Calu3 (cell line): ENCODE results near the gene GPER1. TPM values are rescaled to one million over a fixed set of nuclear protein-coding genes. Genes with fewer than 3 reads are reported as not detected.

Experiments used
- BruUV-seq: library from RNA; stranded (reverse); fragments of 400-500 nt; replicated peaks from 2 replicates; lab custom pipeline; 2021; lab: Mats Ljungman, UMichigan
- CTCF ChIA-PET: fragments of 300-600 bp; sonication (Branson Sonifier 250); formaldehyde crosslinking; loops from one replicate; lab custom pipeline; 2022; ENCODE audit warnings: antibody characterized with exemption; lab: Charles Lee
- DNase-seq: peaks from one replicate; pipeline ENCODE4 v3.0.0; 2022
- H3K27ac Mint-ChIP-seq: one replicate; pipeline ENCODE4 v1.8.0; 2022; ENCODE audit warnings: mixed read lengths; ENCODE audit not compliant: unreplicated experiment
- H3K27me3 Mint-ChIP-seq: one replicate; pipeline ENCODE4 v1.8.0; 2022; ENCODE audit warnings: mixed read lengths; ENCODE audit not compliant: unreplicated experiment
- H3K36me3 Mint-ChIP-seq: one replicate; pipeline ENCODE4 v1.8.0; 2022; ENCODE audit warnings: mild to moderate bottlenecking, moderate library complexity, mixed read lengths; ENCODE audit not compliant: insufficient read depth, unreplicated experiment
- H3K4me1 Mint-ChIP-seq: one replicate; pipeline ENCODE4 v1.8.0; 2022; ENCODE audit warnings: mild to moderate bottlenecking, low read depth, mixed read lengths; ENCODE audit not compliant: unreplicated experiment
- H3K4me3 Mint-ChIP-seq: one replicate; pipeline ENCODE4 v1.8.0; 2022; ENCODE audit warnings: mild to moderate bottlenecking, low read depth, moderate library complexity, mixed read lengths; ENCODE audit not compliant: unreplicated experiment
- H3K9me3 Mint-ChIP-seq: one replicate; pipeline ENCODE4 v1.8.0; 2022; ENCODE audit warnings: low read depth, mixed read lengths; ENCODE audit not compliant: unreplicated experiment
- intact Hi-C: fragments of 100-400 bp; cut with micrococcal nuclease; formaldehyde crosslinking; loops from one replicate; pipeline ENCODE4 v1.10.0; 2022; ENCODE audit not compliant: unreplicated experiment
- total RNA-seq: library from RNA; stranded (reverse); gene quantifications from 2 replicates; pipeline ENCODE4 v1.2.3, GENCODE V29; 2022
- TF ChIP-seq, protein P1 (sequence below): fragments of 200-600 bp; IDR thresholded peaks from one replicate; pipeline ENCODE4 v1.8.0; 2022; ENCODE audit warnings: antibody characterized with exemption; ENCODE audit not compliant: unreplicated experiment

The GPER1 gene
- total RNA-seq, 1 experiment from 2014 or later = 0.26 TPM

DNA sequence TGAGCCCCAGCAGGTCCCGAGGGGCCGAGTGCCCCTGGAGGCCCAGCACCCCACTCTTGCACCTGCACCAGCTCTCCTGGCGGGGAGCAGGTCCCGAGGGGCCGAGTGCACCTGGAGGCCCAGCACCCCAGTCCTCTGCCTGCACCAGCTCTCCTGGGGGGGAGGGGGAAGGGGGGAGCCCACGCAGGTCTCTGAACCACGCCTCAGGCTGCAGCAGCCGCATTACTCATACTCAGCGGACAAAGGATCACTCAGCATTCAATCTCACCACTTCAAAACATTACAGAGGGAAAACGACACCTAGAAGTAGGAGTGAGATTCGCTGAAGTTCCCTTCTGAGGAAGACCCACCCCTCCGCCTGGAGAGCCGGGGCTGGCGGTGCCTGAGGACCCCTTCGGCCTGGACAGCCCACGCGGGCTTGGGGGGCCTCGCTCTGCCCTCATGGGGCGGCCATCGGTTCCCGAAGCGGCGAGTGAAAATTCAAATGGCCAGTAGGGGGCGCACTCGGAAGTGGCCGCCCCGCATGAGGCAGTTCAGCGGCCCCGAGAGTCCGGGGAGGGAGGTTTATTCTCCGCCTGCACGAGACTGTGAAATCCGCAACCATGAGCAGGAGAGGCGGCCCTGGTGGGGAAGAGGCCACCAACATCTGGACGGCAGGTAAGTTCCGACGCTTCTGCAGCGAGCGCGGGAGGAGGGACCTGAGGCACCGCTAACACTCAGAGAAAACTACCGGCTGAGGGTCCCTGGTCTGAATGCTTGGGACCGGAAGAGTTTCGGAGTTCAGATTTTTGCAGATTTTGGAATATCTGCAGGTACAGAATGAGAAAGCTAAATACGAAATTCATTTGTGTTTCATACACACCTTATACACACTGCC lies 1.1 kb upstream of the GPER1 start:
- intact Hi-C loops = no loop called here
- BruUV-seq = no TSS peak
- H3K4me3 Mint-ChIP-seq = peak overlapping the region; percentile 73
- CTCF ChIA-PET = interaction anchor here (0.6 to 2.4 kb wide), 5 partner anchors 10 to 90 kb away, joined by 3 to 9 read pairs (median 4); no protein-coding TSS in a partner anchor
- H3K27me3 Mint-ChIP-seq = no peaks in the 10 kb centered on the region
- DNase-seq = peak; percentile 87
- no peaks in the 10 kb centered on the region for H3K9me3 Mint-ChIP-seq
- H3K27ac Mint-ChIP-seq = peak overlapping the region; percentile 10
- TF ChIP-seq, protein P1, sequence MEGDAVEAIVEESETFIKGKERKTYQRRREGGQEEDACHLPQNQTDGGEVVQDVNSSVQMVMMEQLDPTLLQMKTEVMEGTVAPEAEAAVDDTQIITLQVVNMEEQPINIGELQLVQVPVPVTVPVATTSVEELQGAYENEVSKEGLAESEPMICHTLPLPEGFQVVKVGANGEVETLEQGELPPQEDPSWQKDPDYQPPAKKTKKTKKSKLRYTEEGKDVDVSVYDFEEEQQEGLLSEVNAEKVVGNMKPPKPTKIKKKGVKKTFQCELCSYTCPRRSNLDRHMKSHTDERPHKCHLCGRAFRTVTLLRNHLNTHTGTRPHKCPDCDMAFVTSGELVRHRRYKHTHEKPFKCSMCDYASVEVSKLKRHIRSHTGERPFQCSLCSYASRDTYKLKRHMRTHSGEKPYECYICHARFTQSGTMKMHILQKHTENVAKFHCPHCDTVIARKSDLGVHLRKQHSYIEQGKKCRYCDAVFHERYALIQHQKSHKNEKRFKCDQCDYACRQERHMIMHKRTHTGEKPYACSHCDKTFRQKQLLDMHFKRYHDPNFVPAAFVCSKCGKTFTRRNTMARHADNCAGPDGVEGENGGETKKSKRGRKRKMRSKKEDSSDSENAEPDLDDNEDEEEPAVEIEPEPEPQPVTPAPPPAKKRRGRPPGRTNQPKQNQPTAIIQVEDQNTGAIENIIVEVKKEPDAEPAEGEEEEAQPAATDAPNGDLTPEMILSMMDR = peak; percentile 98
- H3K36me3 Mint-ChIP-seq = peaks cover 8% of the 10 kb centered on the region
- peaks cover 17% of the 10 kb centered on the region for H3K4me1 Mint-ChIP-seq

DNA sequence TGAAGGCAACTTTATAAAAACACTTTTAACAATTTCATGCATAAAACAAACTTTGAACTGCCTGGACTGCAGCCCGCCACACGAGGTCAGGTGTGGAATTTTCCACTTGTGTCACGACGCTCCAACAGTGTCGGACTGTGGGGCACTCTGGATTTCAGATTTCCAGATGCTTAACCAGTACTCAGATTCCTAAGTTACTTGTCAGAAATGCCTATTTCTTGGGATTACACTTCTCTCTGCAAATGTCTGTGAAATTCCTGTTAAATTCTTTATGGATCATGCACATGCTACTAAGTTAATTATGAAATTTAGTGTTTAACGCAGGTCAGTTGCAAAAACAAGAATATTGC lies 473 bp upstream of the GPER1 start:
- CTCF ChIA-PET = interaction anchor here (2.4 kb wide), 1 partner anchor 22 kb away, joined by 7 read pairs; no protein-coding TSS in a partner anchor
- Mint-ChIP-seq H3K9me3 (no peaks in the 10 kb centered on the region), H3K4me3 (peak overlapping the region; percentile 73), H3K27me3 (no peaks in the 10 kb centered on the region), H3K4me1 (peaks cover 17% of the 10 kb centered on the region), H3K36me3 (peaks cover 8% of the 10 kb centered on the region), H3K27ac (no peak overlapping the region)
- TF ChIP-seq, protein P1 = no peak
- DNase-seq = no peak
- no TSS peak for BruUV-seq
- intact Hi-C loops = no loop called here

DNA sequence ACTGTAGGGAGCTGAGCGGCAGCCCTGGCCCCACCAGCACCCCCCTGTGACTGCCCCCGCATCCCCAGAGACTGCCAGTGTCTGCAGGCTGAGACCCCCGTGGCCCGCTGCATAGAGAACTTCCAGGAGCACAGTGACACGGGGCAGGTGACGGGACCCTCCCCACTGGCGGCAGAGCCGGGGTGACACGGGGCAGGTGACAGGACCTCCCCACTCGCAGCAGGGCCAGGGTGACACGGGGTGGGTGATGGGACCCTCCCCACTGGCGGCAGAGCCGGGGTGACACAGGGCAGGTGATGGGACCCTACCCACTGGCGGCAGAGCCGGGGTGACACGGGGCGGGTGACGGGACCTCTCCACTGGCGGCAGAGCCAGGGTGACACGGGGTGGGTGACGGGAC lies 2.3 kb downstream of the GPER1 start:
- no peak for DNase-seq
- CTCF ChIA-PET = interaction anchor here (1.4 kb wide), 1 partner anchor 87 kb away, joined by 4 read pairs; no protein-coding TSS in a partner anchor
- intact Hi-C loops = loop anchor here (2.0 kb wide), 1 partner anchor 87 kb away; no protein-coding TSS in a partner anchor
- Mint-ChIP-seq H3K36me3 (peaks cover 8% of the 10 kb centered on the region), H3K4me3 (no peak overlapping the region), H3K27me3 (no peaks in the 10 kb centered on the region), H3K27ac (no peak overlapping the region), H3K9me3 (no peaks in the 10 kb centered on the region), H3K4me1 (peaks cover 17% of the 10 kb centered on the region)
- TF ChIP-seq, protein P1 = no peak
- BruUV-seq = no TSS peak

DNA sequence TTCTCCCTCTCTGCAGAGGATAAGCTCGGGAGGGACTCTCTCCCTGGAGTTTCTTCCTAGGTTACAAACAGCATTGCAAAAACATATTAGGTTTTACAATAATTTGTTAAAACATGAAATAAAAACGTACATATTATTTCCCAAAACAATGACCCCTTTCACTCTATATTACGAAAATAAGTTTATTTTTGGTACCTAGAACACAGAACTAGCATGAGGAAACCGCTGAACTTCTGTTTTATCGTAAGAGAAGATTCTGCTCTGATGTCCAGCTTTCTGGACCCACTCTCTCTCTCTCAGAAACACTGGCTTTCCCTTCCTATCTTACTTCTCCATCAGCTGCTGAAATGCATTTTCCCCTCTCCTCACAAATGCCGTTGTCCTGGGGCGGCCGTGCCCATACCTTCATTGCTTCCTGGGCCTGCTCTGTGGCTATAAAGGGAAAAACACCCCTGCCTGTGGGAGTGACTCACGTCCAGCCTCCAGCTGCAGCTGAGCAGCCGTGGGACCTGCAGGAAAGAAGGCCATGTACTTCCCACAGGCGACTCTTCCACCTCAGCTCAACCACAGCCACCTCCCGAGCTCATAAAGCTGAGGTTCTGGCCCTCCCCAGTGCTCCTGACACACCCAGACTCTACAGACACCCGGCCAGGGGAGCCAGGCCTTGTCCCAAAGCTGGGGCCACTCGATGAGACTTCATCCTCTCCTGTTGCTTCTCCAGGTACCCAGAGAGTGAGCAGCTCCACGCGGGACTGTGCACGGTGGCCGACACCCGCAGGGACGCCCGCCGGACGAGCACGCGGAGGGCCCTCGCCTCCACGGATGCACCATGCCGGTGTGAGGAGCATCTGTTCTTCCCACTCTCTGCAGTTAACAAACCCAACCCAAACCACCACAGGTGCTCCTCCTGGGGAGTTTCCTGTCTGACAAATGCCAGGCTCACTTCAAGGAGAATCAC lies 3.1 kb downstream of the GPER1 start:
- CTCF ChIA-PET = interaction anchor here (1.4 kb wide), 1 partner anchor 86 kb away, joined by 4 read pairs; no protein-coding TSS in a partner anchor
- H3K9me3 Mint-ChIP-seq = no peaks in the 10 kb centered on the region
- peaks cover 17% of the 10 kb centered on the region for H3K4me1 Mint-ChIP-seq
- H3K27ac Mint-ChIP-seq = no peak overlapping the region
- intact Hi-C loops = loop anchor here (2.0 kb wide), 1 partner anchor 86 kb away; no protein-coding TSS in a partner anchor
- peaks cover 8% of the 10 kb centered on the region for H3K36me3 Mint-ChIP-seq
- H3K4me3 Mint-ChIP-seq = no peak overlapping the region
- no peak for DNase-seq
- H3K27me3 Mint-ChIP-seq = no peaks in the 10 kb centered on the region
- TF ChIP-seq, protein P1 = no peak
- no TSS peak for BruUV-seq
